ENCODE data around the gene CFLAR. TPM values are rescaled to one million over a fixed set of nuclear protein-coding genes. Genes with fewer than 3 reads are reported as not detected.

The CFLAR gene
- total RNA-seq, 1 experiment from 2014 or later = 21.5 TPM

DNA sequence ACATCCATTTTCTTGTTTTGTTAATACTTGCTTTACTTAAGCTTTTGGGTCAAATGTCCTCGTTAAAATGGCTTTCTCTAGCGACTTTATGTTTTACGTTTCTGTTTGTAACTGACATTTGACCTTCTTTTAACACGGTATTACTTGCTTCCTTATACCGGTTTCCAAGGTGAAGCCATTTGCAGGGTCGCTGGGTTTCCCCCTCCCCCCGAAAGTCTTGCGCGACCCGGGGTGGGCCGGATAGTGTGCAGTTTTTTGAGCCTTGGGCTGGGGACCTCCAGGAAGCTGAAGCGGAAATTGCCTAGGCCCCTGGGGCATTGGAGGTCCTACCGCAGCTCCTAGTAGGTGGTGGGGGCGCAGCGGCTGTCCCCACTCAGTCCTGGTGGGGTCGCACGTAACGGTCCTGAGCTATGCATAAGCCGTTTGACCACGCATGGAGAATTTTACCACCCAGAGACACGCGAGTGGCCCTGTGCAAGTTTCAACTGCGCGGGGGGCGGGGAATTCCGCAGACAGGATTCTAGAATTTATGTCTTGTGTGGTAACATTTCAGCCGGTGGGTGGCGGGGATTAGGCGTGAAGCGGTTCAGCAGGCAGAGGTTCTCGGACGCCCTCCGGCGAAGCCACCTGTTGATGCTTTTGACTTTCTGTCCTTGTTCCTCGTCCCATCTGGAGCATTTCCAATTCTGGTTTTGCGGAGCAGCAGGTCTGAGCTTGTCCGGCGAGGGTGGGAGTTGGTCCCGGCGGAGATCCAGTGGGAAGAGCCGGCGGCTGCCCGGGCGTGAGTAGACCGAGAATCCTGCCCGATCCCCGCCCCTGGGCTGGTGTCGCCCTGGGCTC, 2.4 kb downstream of the CFLAR start:
- ChIA-PET CTCF (interaction anchor here (1.2 to 2.9 kb wide), 6 partner anchors 10 to 154 kb away, joined by 3 to 16 read pairs (median 8); partner anchors contain the start of genes CASP10 and ORC2), POLR2A (interaction anchor here (0.7 to 1.5 kb wide), 3 partner anchors 8 to 229 kb away, joined by 3 to 5 read pairs (median 3); partner anchors contain the start of genes NIF3L1, ORC2 and PPIL3)
- peak overlapping the region; percentile 95 for H3K27ac Mint-ChIP-seq
- DNase-seq (ENCODE audit: low spot score) (peak; percentile 76), ATAC-seq (peak; percentile 49)
- no peaks in the 10 kb centered on the region for H3K9me3 Mint-ChIP-seq
- peaks cover 4% of the 10 kb centered on the region; the same call in 1 of the 2 replicates for H3K27me3 Mint-ChIP-seq (ENCODE audit: low read depth)
- H3K4me1 Mint-ChIP-seq = peaks cover 43% of the 10 kb centered on the region
- peak overlapping the region; percentile 88 for H3K4me3 Mint-ChIP-seq
- H3K36me3 Mint-ChIP-seq = no peaks in the 10 kb centered on the region
- TF ChIP-seq ETV6 (CRISPR knock-in tag; IDR thresholded peaks at IDR 0.05) (peak; percentile 76), ELF4 (CRISPR knock-in tag; IDR thresholded peaks at IDR 0.05; ENCODE audit: low read depth) (no peak), MYBL2 (CRISPR knock-in tag; IDR thresholded peaks at IDR 0.05) (peak; percentile 70; the same call in 1 of the 2 replicates), ZNF121 (CRISPR knock-in tag; IDR thresholded peaks at IDR 0.05) (no peak), NR2C2 (CRISPR knock-in tag; IDR thresholded peaks at IDR 0.05) (no peak), NR1H2 (CRISPR knock-in tag; IDR thresholded peaks at IDR 0.05) (no peak), ZNF416 (CRISPR knock-in tag; IDR thresholded peaks at IDR 0.05) (peak; percentile 13; the same call in 1 of the 2 replicates), ZBTB21 (CRISPR knock-in tag; IDR thresholded peaks at IDR 0.05; ENCODE audit: borderline replicate concordance) (no peak), IRF2 (CRISPR knock-in tag; IDR thresholded peaks at IDR 0.05; ENCODE audit: borderline replicate concordance, low read depth) (no peak), SMAD3 (CRISPR knock-in tag; IDR thresholded peaks at IDR 0.05; ENCODE audit: borderline replicate concordance) (no peak), NFATC4 (CRISPR knock-in tag; IDR thresholded peaks at IDR 0.05) (no peak), GABPB1 (CRISPR knock-in tag; IDR thresholded peaks at IDR 0.05) (peak; percentile 38)
- TF ChIP-seq, protein P1, sequence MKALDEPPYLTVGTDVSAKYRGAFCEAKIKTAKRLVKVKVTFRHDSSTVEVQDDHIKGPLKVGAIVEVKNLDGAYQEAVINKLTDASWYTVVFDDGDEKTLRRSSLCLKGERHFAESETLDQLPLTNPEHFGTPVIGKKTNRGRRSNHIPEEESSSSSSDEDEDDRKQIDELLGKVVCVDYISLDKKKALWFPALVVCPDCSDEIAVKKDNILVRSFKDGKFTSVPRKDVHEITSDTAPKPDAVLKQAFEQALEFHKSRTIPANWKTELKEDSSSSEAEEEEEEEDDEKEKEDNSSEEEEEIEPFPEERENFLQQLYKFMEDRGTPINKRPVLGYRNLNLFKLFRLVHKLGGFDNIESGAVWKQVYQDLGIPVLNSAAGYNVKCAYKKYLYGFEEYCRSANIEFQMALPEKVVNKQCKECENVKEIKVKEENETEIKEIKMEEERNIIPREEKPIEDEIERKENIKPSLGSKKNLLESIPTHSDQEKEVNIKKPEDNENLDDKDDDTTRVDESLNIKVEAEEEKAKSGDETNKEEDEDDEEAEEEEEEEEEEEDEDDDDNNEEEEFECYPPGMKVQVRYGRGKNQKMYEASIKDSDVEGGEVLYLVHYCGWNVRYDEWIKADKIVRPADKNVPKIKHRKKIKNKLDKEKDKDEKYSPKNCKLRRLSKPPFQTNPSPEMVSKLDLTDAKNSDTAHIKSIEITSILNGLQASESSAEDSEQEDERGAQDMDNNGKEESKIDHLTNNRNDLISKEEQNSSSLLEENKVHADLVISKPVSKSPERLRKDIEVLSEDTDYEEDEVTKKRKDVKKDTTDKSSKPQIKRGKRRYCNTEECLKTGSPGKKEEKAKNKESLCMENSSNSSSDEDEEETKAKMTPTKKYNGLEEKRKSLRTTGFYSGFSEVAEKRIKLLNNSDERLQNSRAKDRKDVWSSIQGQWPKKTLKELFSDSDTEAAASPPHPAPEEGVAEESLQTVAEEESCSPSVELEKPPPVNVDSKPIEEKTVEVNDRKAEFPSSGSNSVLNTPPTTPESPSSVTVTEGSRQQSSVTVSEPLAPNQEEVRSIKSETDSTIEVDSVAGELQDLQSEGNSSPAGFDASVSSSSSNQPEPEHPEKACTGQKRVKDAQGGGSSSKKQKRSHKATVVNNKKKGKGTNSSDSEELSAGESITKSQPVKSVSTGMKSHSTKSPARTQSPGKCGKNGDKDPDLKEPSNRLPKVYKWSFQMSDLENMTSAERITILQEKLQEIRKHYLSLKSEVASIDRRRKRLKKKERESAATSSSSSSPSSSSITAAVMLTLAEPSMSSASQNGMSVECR (CRISPR knock-in tag; IDR thresholded peaks at IDR 0.05; ENCODE audit: borderline replicate concordance) = 0 out of 2 replicates have a peak, but pooled peaks have one; percentile 37
- TF ChIP-seq, protein P2, sequence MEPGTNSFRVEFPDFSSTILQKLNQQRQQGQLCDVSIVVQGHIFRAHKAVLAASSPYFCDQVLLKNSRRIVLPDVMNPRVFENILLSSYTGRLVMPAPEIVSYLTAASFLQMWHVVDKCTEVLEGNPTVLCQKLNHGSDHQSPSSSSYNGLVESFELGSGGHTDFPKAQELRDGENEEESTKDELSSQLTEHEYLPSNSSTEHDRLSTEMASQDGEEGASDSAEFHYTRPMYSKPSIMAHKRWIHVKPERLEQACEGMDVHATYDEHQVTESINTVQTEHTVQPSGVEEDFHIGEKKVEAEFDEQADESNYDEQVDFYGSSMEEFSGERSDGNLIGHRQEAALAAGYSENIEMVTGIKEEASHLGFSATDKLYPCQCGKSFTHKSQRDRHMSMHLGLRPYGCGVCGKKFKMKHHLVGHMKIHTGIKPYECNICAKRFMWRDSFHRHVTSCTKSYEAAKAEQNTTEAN (CRISPR knock-in tag; IDR thresholded peaks at IDR 0.05) = no peak
- TF ChIP-seq, protein P3, sequence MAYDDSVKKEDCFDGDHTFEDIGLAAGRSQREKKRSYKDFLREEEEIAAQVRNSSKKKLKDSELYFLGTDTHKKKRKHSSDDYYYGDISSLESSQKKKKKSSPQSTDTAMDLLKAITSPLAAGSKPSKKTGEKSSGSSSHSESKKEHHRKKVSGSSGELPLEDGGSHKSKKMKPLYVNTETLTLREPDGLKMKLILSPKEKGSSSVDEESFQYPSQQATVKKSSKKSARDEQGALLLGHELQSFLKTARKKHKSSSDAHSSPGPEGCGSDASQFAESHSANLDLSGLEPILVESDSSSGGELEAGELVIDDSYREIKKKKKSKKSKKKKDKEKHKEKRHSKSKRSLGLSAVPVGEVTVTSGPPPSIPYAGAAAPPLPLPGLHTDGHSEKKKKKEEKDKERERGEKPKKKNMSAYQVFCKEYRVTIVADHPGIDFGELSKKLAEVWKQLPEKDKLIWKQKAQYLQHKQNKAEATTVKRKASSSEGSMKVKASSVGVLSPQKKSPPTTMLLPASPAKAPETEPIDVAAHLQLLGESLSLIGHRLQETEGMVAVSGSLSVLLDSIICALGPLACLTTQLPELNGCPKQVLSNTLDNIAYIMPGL (CRISPR knock-in tag; IDR thresholded peaks at IDR 0.05) = no peak
- TF ChIP-seq, protein P4, sequence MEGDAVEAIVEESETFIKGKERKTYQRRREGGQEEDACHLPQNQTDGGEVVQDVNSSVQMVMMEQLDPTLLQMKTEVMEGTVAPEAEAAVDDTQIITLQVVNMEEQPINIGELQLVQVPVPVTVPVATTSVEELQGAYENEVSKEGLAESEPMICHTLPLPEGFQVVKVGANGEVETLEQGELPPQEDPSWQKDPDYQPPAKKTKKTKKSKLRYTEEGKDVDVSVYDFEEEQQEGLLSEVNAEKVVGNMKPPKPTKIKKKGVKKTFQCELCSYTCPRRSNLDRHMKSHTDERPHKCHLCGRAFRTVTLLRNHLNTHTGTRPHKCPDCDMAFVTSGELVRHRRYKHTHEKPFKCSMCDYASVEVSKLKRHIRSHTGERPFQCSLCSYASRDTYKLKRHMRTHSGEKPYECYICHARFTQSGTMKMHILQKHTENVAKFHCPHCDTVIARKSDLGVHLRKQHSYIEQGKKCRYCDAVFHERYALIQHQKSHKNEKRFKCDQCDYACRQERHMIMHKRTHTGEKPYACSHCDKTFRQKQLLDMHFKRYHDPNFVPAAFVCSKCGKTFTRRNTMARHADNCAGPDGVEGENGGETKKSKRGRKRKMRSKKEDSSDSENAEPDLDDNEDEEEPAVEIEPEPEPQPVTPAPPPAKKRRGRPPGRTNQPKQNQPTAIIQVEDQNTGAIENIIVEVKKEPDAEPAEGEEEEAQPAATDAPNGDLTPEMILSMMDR (IDR thresholded peaks at IDR 0.05) = no peak
- TF ChIP-seq, protein P5, sequence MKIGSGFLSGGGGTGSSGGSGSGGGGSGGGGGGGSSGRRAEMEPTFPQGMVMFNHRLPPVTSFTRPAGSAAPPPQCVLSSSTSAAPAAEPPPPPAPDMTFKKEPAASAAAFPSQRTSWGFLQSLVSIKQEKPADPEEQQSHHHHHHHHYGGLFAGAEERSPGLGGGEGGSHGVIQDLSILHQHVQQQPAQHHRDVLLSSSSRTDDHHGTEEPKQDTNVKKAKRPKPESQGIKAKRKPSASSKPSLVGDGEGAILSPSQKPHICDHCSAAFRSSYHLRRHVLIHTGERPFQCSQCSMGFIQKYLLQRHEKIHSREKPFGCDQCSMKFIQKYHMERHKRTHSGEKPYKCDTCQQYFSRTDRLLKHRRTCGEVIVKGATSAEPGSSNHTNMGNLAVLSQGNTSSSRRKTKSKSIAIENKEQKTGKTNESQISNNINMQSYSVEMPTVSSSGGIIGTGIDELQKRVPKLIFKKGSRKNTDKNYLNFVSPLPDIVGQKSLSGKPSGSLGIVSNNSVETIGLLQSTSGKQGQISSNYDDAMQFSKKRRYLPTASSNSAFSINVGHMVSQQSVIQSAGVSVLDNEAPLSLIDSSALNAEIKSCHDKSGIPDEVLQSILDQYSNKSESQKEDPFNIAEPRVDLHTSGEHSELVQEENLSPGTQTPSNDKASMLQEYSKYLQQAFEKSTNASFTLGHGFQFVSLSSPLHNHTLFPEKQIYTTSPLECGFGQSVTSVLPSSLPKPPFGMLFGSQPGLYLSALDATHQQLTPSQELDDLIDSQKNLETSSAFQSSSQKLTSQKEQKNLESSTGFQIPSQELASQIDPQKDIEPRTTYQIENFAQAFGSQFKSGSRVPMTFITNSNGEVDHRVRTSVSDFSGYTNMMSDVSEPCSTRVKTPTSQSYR (CRISPR knock-in tag; IDR thresholded peaks at IDR 0.05) = no peak
- TF ChIP-seq, protein P6, sequence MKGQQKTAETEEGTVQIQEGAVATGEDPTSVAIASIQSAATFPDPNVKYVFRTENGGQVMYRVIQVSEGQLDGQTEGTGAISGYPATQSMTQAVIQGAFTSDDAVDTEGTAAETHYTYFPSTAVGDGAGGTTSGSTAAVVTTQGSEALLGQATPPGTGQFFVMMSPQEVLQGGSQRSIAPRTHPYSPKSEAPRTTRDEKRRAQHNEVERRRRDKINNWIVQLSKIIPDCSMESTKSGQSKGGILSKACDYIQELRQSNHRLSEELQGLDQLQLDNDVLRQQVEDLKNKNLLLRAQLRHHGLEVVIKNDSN (CRISPR knock-in tag; IDR thresholded peaks at IDR 0.05) = no peak
- TF ChIP-seq, protein P7, sequence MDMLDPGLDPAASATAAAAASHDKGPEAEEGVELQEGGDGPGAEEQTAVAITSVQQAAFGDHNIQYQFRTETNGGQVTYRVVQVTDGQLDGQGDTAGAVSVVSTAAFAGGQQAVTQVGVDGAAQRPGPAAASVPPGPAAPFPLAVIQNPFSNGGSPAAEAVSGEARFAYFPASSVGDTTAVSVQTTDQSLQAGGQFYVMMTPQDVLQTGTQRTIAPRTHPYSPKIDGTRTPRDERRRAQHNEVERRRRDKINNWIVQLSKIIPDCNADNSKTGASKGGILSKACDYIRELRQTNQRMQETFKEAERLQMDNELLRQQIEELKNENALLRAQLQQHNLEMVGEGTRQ (CRISPR knock-in tag; IDR thresholded peaks at IDR 0.05) = no peak
- TF ChIP-seq, protein P8, sequence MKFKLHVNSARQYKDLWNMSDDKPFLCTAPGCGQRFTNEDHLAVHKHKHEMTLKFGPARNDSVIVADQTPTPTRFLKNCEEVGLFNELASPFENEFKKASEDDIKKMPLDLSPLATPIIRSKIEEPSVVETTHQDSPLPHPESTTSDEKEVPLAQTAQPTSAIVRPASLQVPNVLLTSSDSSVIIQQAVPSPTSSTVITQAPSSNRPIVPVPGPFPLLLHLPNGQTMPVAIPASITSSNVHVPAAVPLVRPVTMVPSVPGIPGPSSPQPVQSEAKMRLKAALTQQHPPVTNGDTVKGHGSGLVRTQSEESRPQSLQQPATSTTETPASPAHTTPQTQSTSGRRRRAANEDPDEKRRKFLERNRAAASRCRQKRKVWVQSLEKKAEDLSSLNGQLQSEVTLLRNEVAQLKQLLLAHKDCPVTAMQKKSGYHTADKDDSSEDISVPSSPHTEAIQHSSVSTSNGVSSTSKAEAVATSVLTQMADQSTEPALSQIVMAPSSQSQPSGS (CRISPR knock-in tag; IDR thresholded peaks at IDR 0.05; ENCODE audit: borderline replicate concordance, low read depth) = no peak

Data from WTC11 (cell line).